HG03439 (cell line): ENCODE measurements around the gene MIGA2.
"Not testable (repeated sequence)": the region's sequence is repeated elsewhere in the genome, so short reads cannot be mapped to it uniquely, and the experiment has no call there.

Source experiments
- ATAC-seq: cut with Tn5 transposase; IDR thresholded peaks from one replicate; pipeline ENCODE4 v1.9.1; 2021; ENCODE audit warnings: mild to moderate bottlenecking, moderate library complexity; ENCODE audit not compliant: unreplicated experiment

The MIGA2 gene

DNA sequence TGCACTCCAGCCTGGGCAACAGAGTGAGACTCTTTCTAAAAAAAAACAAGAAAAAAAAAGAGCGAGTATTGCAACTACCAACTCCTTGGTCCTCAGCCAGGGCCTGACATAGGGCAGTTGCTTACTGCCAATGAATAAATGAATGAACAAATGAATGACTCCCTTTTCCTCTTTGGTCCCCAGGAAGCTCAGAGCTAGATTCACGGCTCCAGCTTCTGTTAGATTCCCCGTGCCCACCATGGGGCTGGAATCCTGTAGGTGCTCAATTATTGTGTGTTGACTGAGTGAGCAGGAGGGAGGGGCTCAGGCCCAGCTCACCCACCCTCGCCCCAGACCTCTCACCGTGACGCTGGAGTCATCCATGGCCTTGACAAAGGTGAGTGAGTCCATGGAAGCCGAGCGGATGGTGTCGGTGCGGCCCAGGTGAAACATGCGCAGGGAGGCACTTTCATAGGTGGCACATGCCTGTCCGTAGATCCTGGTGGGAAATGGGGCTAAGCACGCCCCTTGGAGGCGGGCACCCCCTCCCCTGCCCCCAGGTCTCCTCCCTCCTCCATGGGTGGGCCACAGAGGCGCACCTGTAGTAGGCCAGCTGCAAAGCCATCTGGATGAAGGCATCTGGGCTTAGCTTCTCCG lies 61.4 kb downstream of the MIGA2 start:
- no peak for ATAC-seq

DNA sequence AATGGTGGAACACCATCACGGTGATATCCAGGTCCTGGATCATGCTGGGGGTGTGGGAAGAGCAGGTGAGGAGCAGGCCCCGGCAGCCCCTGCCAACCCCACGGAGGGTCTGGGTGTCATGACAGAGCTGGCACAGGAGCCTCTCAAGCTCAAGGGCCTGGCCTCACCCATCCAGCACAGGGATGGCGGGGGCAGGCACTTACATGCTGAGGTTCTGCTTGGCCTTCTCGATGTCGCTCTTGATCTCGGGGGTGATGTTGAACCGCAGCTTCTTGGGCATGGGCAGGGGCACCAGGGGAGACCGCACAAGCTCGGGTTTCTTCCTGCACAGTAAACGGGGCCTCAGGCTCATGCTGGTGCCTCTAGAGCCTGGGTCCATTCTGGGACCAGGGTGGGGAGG lies 61.9 kb downstream of the MIGA2 start:
- ATAC-seq: no peak

DNA sequence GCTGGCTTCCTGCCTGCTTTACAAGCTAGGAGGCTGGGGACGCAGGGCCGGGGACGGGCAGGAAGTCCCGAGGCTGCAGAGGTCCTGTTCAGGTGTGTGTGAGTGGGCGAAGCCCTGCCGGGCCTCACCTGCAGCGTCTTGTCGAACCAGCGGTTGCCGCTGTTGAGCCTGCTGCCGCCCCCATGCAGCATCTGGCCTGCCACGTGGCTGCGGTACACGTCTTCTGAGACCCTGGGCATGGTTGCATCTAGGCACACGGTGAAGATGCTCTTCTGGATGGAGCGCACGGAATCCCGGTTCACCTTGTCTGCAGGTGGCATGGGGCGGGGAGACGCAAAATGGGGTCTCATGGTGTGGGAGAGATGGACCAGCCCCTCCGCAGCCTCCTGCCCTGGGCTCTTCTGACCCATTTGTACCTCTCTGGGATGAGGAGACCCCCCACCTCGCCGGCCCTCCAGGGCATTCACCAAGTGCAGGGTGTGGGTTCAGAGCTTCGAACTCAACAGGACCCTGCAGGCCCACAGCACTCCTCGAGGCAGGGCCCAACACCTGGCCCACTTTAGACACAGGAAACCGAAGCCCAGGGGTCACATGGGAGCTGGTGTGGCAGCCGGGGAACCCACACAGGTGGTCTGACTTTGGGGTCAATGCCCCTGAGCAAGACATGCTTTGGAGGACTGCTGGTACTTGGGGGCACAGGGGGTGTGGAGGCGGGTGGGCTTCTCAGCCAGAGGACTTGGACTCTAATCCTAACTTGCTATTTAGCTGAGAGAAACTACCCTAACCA lies 64.2 kb downstream of the MIGA2 start:
- ATAC-seq: no peak

DNA sequence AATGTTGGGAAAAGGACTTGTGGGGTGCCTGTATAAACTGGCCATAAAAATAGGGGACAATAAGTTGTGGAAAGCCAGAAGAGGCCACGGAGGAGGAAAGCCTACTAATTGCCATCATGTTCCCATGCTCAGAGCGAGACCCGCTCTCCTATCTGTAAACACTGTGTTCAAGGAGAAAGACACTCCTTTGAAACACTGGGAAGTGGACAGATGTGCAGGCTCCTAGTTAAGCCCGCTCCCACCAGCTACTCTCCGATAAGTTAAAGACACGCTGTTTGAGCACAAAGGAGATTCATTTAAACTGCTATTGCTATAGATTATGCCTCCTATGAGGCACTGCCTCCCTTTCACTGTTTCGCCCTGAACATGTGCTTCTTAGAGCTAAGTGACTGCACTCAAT lies 64.9 kb downstream of the MIGA2 start:
- ATAC-seq: no peak

DNA sequence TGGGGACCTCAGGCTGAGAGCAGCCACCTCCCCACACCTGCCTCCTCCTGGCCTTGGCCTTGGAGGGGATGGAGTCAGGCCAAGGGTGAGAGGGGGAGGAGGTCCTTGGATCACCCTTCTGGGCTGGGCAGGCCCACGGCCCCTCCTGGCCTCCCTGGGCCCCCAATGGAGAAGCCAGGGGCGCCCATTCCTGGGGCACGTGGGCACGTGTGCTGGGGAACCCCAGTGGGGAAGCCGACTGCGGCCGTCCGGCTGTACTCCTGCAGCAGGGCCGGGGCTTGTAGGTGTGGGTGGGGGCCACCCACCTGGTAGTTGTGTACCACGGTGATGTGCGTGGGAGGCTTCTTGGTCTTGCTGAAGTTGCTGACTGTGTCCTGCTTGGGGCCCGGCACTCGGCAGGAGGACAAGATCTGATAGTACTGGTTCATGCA lies 65.7 kb downstream of the MIGA2 start:
- ATAC-seq: no peak

DNA sequence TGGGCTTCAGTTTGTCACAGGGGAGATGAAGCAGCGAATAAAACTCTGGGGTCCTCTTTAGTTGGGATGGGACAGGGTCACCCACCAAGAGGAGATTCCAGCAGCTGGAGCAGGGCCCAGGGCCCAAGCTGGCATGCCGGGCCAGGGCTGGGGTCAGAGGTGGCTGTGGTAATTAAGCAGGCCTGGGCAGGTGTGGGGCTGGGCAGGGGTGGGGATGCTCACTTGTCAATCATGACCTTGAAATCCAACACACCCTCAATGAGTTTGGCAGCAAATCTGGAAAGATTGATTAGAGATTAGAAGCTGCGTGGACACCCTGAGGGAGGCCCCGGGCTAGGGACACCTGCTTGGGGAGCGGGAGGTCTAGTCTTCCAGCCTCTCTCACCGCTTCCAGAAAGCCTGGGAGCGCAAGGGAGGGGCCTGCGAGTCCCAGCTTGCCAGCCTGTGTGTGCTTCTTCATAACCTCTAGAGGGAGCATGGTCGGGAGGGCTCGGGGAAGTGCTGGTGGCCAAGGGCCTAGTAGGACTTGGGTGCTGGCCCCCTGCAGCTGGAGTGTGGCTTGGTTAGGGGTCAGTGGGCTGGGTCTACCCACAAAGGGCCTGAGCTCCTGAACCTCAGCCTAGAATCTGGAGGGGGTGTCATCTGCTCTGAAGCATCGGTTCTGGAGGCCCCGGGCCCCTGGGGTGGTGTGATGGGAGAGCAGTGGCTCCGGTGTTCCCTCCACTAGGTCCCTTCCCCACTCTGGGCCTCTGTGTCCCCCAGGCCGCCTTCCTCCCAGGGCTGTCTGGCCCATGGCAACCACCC lies 66.6 kb downstream of the MIGA2 start:
- ATAC-seq: no peak

DNA sequence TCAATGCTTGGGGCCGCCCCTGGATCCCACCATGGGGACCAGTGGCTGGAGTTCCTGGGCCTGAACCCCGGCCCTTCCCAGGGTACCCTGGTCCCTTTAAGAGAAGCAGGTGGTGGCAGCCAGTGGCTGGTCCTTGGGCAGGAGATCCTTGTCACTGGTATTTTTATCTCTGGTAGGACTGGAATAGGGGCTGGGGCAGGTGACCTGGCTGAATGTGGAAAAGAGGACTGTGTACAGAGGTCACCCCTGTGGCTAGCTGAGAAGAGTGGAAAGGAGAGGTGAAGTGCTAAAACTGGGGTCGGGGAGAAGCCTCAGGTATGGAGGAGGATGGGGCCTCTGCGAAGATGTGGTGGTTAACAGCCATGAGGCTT lies 67.2 kb downstream of the MIGA2 start:
- no peak for ATAC-seq

DNA sequence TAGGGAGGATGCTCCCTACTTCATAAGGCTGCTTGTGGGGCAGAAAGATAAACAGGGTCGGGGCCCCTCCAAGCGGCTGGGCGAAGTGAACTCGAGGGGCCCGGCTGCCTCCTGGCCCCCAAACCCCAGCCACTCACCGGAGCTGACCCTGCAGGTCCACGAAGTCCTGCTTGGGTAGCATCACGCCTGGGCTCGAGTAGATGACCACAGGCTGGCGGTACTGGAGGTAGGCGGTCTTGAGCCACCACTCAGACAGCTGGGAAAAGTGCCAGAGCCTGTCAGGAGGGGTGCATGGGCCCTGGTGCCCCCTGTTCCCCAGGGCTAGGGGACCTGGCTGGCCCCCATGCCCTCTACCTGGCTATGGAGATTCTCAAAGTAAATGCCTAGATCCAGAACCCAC lies 67.6 kb downstream of the MIGA2 start:
- ATAC-seq: no peak

DNA sequence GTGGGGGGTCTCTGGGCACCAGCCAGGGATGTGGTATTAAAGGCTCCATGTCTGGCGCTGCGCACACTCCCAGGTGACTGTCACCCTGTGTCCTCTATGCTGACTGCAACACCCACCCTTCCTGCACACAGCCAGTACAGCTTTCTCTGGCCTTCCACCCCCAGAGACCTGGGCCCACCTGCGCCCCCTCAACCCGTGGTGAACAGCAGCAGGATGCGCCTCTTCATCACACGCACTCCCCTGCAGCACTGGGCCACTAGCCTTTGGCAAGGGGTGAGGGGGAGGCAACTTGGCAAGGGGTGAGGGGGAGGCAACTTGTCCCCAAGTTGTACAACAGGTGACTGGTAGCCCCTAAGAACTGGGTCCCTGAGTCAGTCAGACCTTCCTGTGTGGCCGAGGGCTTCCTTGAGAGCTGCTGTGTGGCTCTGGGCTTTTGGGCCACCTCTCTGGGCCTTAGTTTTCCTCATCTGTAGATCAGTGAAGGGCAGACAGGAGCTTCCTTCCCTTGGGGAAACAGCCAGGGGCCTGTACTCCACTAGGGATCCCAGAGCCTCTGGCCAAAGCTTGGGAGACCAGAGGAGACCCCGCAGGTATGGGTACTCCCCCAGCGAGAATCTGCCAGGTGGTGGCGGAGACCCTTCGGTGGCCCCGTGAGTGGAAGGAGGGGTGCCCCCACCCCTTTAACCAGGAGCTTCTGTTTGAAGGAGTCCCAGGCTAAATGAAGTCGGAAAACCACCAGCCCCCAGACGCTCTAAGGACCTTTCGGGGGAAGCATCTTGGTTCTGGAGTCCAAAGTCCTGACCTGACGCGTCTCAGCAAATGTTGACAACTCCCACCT lies 69.7 kb downstream of the MIGA2 start:
- no peak for ATAC-seq

DNA sequence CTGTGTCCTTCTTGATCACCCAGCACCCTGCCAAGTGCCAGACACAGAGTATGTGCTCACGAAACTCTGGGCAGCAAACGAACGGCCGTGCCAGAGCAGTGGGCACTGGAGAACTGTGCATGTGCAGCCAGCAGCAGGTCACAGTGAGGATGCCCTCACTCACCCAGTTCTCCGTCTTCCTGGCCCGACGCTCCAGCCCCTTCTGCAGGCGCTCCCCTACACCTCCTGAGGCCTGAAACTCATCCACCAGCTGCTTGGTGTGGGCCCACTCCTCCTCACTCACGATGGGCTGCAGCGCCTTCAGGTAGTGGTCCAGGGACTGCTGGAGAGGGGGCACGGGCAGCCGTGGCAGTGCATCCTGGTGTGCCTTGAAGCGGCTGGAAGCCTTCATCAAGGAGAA lies 71.2 kb downstream of the MIGA2 start:
- no peak for ATAC-seq

DNA sequence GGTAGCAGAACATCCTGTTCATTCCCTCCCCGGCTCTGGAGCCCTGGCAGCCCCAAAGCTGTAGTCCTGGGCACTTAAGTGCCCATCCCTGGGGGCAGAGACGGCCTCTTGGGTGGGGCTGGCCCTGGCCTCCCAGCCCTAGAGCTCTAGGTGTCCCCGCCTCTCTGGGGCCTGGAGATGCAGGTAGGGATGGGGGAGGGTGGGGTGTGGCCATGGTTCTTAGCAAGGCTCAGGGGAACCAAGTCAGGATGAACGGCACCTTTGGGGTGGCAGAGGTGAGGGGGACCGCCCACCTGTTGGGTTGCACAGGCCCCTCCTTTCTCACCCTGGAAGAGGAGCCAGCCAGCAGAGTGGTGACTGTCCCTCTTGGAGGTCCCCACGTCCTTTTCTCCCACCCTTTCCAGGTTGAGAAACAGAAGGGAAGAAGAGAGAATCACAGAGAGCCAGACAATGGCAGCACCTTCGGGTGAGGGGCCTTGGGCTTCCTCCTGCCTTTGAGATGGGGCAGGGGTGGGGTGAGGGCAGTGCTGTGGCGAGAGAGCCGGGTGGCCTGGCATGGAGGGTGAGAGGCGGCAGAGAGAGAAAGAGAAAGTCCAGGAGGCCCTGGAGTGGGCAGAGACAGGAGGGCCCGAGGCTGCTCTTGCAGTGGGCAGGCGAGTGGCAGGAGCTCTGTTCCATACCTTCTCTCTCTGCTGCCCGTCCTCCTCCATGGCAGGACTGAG lies 71.8 kb downstream of the MIGA2 start:
- no peak for ATAC-seq

DNA sequence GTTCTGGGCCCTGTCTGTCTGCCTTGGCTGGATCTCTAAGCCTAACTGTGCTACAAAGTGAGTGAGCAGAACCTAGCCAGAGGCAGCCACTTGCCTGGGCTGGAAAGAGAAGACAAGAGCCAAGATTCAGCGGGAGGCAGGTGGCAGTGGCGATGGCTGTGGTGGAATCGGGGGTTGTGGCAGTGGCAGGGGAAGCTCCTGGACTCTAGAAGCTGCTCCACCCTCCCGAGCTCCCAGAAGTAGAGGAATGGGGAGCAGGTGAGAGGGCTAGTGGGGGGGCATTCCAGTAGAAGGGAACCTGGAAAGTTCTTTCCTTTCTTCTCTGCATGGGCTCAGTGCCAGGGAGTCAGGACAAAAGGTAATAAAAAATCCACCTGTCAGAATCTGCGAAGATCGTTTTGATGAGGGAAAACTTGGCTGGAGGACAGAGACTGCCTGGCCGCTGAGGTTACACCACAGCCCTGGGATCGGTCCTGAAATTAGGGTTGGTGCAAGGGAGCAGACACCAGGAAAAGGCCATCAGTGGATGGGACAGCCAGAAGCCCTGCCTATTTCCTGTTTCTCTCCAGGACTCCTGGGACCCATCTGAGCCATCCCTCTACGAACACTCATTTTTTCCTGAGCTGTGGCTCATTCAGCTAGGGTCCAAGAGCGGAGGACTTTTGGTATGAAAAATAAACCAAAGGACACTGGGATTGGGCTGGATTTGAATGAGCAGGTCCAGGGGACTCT lies 72.5 kb downstream of the MIGA2 start:
- ATAC-seq: no peak

DNA sequence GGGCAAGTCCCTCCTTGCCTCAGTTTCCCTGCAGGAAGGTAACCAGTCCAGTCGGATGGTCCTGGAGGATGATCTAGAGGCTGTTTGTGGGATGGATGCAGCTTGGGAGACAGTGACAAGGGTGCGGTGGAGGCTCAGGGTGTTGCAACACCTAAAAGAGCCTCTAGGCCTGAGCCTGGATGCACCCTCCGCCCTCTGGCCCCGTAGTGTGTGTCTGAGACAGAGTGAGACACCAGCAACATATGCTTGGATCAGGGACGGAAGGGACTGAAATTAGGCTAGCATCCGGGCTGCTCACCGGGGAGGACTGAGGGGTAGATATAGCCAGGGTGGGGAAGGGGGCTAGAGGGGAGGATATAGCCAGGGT lies 73.1 kb downstream of the MIGA2 start:
- no peak for ATAC-seq

DNA sequence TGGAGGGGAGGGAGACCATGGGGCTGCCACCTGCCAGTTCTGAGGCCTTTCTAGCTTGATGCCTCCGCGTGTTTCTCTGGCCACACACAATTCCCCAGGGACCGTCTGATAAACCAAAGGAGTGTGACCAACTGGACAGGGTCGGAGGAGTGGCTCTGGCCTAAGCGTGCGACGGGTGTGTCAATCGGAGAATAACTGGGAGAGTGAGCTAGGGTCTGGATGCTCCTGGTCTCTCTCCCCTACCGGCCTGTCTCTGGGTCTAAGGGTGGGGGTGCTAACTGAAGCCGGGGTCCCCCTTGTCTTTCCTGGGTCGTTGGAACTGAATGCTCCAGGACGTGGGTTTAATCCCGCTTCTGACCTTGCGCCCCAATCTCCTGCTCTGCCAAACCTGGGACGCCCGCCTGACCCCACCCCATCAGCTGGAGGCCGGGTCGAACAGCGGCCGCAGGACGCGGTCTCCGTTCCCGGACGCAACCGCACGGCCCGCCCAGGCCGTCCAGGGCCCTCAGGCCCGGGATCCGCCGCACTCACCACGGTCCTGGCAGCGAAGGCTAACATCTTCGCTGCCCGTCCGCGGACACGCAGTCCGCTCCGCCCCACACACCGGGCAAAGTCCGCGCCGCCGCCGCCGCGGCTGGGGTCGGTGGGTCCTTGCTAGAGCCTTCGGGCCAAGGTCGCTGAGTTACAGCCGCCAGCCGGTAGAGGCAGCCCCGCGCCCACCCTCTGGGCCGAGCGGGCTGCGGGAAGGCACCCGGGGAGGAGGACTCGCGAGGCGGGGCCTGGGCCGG lies 73.7 kb downstream of the MIGA2 start:
- no peak for ATAC-seq

DNA sequence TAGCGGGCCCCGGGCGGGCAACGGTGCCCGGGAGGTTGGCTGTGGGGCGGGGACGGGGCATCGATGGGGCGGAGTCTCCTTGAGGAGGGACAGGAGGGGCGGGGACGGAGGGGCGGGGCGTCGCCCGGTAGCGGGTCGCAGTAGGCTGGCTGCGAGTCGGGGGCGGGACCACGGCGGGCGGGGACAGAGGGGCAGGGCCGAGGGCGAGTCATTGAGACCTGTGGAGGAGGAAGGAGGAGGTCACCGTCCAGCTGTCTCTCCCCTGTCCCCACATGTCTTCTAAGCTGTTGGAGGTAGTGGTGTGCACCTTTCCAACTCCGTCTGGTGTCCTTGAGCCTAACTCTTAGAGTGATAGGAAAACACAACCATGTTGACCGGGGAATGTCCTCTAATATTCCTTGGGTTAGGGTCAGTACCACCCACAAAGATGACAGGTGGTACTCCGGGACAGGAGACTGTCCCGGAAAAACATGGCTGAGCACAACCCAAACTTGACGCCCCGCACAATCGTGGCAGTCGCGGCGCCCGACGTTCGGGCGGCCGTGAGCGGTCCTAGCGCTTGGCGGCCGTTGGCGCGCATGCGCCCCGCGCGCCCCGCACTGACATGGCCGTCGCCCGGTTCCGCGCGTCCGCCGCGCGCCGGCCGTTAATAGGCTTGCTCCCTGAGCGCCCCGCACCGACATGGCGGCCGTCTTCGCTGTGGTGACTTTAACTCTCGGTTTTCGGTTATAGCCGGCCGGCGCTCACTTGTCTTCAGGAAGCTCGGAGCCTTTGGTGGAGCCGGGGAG lies 74.5 kb downstream of the MIGA2 start, which contains the start of the genes CRAT and PTPA:
CRAT (minus strand) TSS at position 54 of the 788 bp plus-strand sequence. CDS start 284 bp downstream, outside the sequence.
PTPA (plus strand) TSS at position 676 of the 788 bp plus-strand sequence. CDS start 186 bp downstream, outside the sequence.
- peak; percentile 73 for ATAC-seq

DNA sequence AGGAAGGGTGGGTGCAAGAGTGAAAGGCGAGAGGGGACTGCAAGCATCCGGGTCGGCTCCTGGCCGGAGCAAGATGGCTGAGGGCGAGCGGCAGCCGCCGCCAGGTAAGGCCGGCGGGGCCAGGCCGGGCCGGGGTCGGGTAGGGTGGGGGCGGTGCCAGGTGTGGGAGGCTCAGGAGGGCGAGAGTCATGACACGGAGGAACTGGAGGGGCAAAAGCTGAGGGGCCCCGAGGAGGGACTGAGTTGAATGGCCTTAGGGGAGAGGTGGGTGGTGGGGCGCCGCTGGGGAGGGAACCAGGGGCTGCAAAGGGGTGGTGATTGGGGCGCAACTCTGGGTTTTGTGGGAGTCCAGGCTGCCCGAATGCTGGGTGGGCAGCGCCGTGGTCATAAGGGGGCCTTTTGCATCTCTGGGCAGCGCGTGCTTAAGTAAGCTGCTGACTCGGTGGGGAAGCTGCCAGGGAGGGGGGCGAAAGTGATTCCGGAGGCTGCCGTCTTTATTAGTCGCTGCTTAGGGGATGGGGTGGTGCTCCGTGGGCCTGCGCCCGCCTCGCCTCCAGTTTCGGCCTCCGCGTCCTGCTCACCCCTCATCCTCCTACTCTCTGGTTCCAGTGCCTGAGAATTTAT lies 75.2 kb downstream of the MIGA2 start:
- peak; percentile 25 for ATAC-seq

DNA sequence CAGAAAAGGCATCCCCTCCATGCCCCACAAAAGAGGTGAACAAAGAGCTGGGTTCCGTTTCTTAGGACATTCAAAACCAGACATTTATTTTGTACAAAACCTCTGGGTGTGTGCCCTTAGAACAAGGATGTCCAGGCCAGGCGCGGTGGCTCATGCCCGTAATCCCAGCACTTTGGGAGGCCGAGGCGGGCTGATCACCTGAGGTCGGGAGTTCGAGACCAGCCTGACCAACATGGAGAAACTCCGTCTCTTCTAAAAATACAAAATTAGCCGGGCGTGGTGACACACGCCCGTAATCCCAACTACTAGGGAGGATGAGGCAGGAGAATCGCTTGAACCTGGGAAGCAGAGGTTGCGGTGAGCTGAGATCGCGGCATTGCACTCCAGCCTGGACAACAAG lies 76.1 kb downstream of the MIGA2 start:
- ATAC-seq: not testable (repeated sequence)
